ENCODE data around the gene ADCYAP1R1.

The ADCYAP1R1 gene

DNA sequence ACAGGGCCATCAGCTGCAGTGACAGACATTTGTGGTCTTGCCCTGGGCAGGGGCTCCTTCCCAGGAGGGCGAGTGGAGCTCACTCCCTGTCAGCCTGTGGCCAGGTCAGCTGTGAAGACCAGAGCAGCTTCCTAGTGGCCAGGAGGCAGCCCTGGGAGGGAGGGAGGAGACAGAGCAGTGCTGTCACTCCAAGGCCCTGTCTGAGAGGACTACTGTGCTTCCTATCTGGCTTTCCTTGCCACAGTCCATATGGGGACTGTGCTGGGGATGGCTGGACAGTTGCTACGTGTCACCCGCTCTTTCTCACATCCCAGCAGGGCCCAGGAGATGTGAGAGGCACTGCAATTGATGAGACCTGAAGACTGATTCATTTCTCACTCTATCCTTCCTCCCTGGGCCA, 15.2 kb upstream of the ADCYAP1R1 start:
- TF ChIP-seq CTCF (IDR thresholded peaks at IDR 0.05): no peak
- Histone ChIP-seq H3K27ac (no peak overlapping the region), H3K27me3 (peaks cover 38% of the 10 kb centered on the region)

GRCh38 chr7:31043051-31043471, 9.0 kb upstream of the ADCYAP1R1 start:
- Histone ChIP-seq H3K36me3 (no peaks in the 10 kb centered on the region), H3K9me3 (no peaks in the 10 kb centered on the region), H3K27ac (no peak overlapping the region), H3K27me3 (peaks cover 39% of the 10 kb centered on the region), H3K4me3 (ENCODE audit: low read depth in 1 of 2, low read length in 1 of 2) (no peak overlapping the region), H3K4me1 (ENCODE audit: control insufficient read depth in 1 of 2, insufficient read depth in 1 of 2, low read depth in 1 of 2, low read length in 1 of 2) (no peaks in the 10 kb centered on the region)
- no peak for TF ChIP-seq CTCF (IDR thresholded peaks at IDR 0.05)

More for the DNA sequence above, 15.2 kb upstream of the ADCYAP1R1 start:
- H3K4me1 ChIP-seq (ENCODE audit: control insufficient read depth in 1 of 2, insufficient read depth in 1 of 2, low read depth in 1 of 2, low read length in 1 of 2): no peaks in the 10 kb centered on the region
- H3K36me3 ChIP-seq: no peaks in the 10 kb centered on the region
- no peak overlapping the region for H3K4me3 ChIP-seq (ENCODE audit: low read depth in 1 of 2, low read length in 1 of 2)
- no peaks in the 10 kb centered on the region for H3K9me3 ChIP-seq

GRCh38 chr7:31044529-31044928, 7.6 kb upstream of the ADCYAP1R1 start:
- Histone ChIP-seq H3K27me3 (peaks cover 45% of the 10 kb centered on the region), H3K36me3 (no peaks in the 10 kb centered on the region)
- no peak for TF ChIP-seq CTCF (IDR thresholded peaks at IDR 0.05)

DNA sequence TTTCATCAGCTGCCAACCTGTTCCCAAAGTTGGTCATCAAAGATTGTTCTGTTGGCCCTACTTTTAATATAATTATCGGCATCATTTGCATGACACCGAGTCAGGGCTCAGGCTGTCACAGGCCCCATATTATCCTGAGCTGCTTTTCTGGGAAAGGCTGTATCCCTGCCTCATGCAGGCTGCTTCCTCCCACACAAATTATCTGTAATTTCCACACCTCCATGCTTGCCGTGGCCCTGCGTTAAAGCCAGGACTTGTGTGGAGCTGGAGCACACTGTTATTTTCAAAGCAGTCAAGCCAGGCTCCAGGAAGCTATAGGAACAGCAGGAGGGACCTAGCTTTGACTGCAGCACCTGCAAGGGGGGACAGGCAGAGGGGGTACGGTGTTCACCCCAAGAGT, 5.4 kb upstream of the ADCYAP1R1 start:
- Histone ChIP-seq H3K4me3 (ENCODE audit: low read depth in 1 of 2, low read length in 1 of 2) (no peak overlapping the region), H3K27me3 (peaks cover 58% of the 10 kb centered on the region)

More at GRCh38 chr7:31044529-31044928, 7.6 kb upstream of the ADCYAP1R1 start:
- Histone ChIP-seq H3K4me3 (ENCODE audit: low read depth in 1 of 2, low read length in 1 of 2) (no peak overlapping the region), H3K27ac (no peak overlapping the region), H3K4me1 (ENCODE audit: control insufficient read depth in 1 of 2, insufficient read depth in 1 of 2, low read depth in 1 of 2, low read length in 1 of 2) (no peaks in the 10 kb centered on the region), H3K9me3 (no peaks in the 10 kb centered on the region)

DNA sequence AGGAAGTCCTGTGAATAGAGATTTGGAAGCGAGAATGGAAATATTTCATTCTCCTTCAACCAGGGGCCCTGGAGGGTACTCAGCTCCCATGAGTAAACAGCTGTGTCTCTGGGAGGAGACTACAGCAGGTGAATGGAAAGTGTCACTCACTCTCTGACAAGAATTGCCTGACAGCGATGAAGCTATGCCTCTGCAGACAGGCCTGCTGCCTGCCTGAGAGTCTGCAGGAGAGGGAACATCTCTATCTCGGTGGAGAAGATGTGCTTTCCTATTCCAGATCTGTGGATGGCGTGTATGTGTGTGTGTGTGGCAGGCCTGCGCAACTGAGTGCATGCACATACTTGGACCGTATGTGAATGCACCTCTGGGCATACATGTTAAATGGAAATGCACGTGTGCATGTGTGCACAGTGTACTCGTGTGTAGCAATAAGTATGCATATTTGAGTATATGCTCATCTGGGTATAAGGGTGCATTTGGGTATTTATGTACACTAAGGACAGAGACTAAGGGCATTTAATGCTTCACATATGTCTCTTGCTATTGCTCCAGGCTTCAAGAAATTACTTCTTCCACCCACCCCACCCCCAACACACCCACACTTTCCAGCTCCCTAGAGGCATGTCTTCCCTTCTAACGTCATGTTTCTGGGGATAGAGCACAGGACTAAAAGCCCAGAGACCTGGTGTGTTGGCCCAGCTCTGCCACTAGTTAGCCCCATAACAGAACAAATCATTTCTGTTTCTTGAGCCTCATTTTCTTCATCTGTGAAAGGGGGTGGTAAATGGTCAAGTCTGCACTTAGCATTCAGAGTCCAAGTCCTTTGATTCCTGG, 4.6 kb upstream of the ADCYAP1R1 start:
- TF ChIP-seq CTCF (IDR thresholded peaks at IDR 0.05): no peak
- Histone ChIP-seq H3K27ac (no peak overlapping the region), H3K4me3 (ENCODE audit: low read depth in 1 of 2, low read length in 1 of 2) (no peak overlapping the region), H3K4me1 (ENCODE audit: control insufficient read depth in 1 of 2, insufficient read depth in 1 of 2, low read depth in 1 of 2, low read length in 1 of 2) (no peaks in the 10 kb centered on the region), H3K36me3 (no peaks in the 10 kb centered on the region), H3K27me3 (peaks cover 58% of the 10 kb centered on the region), H3K9me3 (no peaks in the 10 kb centered on the region)

More for the DNA sequence above, 5.4 kb upstream of the ADCYAP1R1 start:
- TF ChIP-seq CTCF (IDR thresholded peaks at IDR 0.05): no peak
- H3K9me3 ChIP-seq: no peaks in the 10 kb centered on the region
- no peak overlapping the region for H3K27ac ChIP-seq
- no peaks in the 10 kb centered on the region for H3K4me1 ChIP-seq (ENCODE audit: control insufficient read depth in 1 of 2, insufficient read depth in 1 of 2, low read depth in 1 of 2, low read length in 1 of 2)
- no peaks in the 10 kb centered on the region for H3K36me3 ChIP-seq

Measured in neutrophil (primary cell).